Ramos (cell line): ENCODE data around the gene TP53TG5.

Experiments
- in situ Hi-C: fragments of 300-500 bp; cut with MboI; formaldehyde crosslinking; loops from one replicate; pipeline ENCODE4 v1.14.3; 2022; ENCODE audit warnings: low sequenced_read_pairs; ENCODE audit not compliant: unreplicated experiment

The TP53TG5 gene

DNA sequence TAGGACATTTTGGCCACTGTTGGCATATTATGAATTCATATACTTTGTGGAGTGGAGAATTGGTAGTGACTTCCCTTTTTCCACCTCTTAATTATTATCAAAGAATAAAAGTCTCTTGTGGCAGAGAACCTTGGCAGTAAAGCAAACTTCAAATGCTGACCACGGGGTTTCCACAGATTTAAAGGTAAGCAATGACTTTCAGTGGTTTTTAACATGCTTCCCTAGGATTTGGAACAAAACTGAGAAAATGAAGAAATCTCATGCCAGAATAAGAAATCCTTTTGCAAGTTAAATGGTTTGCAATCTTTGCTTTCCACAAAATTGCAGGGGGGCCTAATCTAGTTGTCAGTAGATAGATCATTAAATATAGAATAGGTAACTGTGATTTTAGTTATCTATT is 27.9 kb downstream of the TP53TG5 start:
- in situ Hi-C loops, result no loop called here

- in situ Hi-C loops, result no loop called here
Observed at GRCh38 chr20:45347936-45348778, 30.0 kb downstream of the TP53TG5 start, which contains the start of gene SDC4. Gene SDC4, minus strand, starts transcription at chr20:45348424. Its CDS starts 40 bp downstream, at chr20:45348384.

DNA sequence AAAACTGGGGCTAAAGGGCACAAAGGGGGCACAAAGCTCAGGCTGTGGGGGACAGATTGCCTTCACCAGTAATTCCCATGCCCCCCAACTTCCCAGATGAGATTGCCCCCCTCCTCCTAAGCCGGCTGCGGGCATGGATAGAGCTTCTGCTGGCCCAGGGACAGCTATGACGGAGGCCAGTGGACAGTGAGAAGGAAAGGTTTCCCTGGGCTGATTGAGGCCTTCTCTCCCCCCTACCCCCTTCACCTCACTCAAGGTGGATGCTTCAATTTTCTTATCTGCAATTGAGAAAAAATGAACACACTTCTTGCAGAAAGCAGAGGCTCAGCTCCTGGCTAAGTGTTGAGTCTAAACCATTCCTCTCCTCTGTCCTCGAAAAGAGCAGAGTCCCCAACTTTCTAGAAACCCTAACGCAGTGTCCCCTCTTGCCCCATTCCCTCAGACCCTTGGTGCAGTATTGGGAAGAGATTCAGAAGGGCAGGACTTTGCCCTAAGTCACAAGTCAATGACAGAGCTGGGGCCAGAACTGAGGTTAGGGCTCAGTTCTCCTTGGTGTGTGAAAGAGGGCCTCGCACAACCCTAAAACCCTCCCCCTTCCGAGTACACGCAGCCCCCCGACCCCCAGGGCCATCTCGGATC is 30.7 kb downstream of the TP53TG5 start:
- in situ Hi-C loops, result no loop called here

DNA sequence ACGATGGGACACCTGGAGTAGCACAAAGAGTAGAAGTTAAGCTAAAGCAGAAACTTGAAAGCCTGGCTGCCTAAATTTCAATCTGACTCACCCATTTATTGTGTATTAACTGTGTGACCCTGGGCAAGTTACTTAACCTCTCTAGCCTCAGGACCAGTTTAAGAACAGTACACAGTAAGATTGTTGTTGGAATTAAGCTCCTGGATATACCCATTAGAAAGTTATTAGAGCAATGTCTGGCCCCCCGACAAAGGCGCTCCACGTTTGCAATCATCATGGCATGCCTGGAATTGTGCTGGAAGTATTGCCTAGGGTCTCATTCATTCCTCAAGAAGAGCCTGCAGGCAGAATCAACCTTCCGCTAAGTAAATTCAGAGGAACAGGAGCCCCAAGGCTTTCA is 31.3 kb downstream of the TP53TG5 start:
- in situ Hi-C loops, result no loop called here

GRCh38 chr20:45346291-45346718 is 31.8 kb downstream of the TP53TG5 start:
- in situ Hi-C loops, result no loop called here

DNA sequence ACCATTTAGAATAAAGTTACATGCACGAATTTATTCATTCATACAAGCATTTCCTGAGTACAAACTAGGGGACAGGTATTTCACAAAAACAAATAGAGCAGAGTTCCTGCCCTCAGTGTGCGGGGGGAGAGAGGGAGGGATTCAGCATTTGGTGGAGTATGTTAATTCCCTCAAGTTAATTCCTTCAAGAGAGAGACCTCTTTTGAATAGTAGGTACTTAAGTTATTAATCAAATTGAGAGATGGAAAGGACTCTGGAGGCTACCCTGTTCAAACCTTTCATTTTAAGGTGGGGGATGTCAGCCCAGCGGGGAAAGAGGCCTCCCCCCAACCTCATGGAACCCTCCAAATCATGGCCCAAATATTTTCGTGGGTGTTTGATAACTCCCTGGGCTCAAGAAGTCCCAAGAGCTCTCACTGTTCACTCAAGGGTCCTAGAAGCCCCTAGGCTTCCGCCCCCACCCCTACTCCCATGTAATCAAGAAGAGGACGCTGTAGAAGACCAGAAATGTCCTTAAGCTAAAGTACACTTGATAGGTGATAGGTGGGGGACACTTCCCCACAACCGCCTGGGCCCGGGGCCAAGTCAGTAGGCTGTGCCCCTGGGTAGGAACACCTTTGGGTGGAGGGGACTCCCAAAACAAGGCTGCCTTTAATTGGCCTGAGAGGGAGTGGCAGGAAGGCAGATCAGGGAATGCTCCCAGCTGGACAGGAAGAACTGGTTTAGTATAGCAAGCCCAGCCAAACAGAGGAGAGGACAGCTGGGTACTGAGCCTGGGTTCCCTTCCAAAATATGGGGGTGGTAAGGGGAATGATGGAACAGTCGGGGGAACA is 32.8 kb downstream of the TP53TG5 start:
- in situ Hi-C loops, result no loop called here

DNA sequence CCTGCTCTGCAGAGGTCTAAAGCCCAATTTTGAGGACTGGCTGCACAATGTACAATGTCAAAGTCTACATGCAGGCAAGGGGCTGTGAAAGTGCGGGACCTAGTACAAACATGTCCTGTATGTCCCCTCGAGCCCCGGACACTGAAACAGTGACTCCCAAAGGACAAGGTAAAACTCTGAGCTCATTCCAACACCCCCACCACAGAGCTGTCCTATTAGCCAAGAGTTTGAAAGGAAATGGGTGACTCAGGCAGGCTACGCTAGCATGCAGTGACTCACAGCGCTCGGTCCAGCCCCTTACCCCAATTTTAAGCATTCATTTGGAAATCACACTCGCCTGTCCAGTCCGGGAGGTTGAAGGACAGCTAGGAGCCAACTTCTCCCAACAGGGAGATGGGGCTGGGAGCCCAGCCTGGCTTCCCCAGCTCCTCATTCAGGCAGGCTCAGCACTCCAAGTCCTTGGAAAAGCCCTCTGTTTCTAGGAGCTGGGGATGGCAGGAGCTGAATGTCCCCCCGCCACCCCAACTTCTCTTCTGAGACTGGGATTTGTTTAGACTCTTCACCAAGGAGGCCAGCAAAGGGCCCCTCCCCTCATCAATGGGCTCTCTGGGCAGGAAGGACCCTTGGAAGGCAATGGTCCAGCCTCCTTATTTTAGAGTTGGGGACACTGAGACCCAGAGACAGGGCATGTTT is 33.8 kb downstream of the TP53TG5 start:
- in situ Hi-C loops, result no loop called here

DNA sequence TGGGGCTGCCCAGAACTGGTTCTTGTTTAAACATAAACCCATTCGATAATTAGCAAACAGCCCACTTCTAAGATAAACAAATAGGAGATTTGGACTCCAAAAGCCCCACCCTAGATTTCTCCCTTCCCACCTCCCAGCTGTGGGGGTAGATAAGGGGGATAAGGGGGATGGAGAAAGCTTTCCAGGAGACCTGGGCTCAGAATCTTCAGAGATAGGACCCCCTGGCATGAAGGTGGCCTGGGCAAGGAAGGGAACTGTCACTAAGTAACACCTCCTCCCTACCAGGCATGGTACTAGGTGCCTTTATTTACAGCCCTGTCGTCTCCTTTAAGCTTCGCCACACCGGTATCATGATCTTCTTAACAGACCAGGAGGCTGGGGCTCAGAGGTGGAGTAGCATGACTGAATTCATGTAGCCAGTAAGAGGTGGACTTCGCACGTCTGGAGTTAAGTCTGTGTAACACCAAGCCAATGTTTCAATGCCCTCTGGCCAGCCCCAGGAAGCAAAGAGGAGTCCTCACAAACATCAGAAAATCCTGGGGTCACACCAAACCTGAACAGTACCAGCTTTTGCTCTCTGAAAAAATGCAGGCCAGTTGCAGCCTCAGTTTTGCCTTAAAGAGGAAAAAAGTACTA is 34.5 kb downstream of the TP53TG5 start:
- in situ Hi-C loops, result no loop called here

DNA sequence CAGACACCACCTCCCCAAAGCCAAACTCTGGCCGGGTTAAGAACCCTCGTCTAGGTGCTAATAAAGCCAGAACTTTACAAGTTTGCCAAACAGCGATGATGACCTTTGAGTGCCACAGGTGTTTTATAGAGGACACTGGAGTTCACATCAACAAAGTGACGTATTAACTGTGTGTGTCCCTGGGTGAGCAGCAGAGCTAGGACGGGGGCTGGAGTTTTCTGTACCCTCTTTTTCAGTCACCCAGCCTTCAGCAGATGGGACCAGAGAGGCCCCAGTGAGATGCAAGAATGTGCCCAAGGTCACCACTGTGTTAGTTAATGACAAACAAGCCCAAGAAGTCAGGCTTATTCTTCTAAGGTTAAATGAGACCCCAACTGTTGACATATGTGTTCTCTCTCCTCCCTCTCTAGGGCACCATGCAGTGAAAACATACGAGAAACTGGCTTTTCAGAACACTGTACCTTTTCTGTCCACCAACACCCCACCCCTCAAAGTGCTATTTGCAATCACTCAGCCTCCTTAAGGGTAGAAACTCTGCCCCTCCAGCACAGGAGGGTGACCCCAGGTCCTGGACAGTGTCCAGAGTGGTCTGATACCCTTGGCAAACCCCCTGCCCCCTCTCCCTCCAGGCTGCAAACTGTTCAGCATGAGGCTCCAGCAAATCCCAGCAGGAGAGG is 35.1 kb downstream of the TP53TG5 start:
- in situ Hi-C loops, result no loop called here

- in situ Hi-C loops, result no loop called here
Observed at GRCh38 chr20:45341939-45342854, 35.9 kb downstream of the TP53TG5 start.

GRCh38 chr20:45341579-45341938 is 36.6 kb downstream of the TP53TG5 start:
- in situ Hi-C loops, result no loop called here

- in situ Hi-C loops, result no loop called here
Observed at GRCh38 chr20:45340951-45341350, 37.2 kb downstream of the TP53TG5 start.

DNA sequence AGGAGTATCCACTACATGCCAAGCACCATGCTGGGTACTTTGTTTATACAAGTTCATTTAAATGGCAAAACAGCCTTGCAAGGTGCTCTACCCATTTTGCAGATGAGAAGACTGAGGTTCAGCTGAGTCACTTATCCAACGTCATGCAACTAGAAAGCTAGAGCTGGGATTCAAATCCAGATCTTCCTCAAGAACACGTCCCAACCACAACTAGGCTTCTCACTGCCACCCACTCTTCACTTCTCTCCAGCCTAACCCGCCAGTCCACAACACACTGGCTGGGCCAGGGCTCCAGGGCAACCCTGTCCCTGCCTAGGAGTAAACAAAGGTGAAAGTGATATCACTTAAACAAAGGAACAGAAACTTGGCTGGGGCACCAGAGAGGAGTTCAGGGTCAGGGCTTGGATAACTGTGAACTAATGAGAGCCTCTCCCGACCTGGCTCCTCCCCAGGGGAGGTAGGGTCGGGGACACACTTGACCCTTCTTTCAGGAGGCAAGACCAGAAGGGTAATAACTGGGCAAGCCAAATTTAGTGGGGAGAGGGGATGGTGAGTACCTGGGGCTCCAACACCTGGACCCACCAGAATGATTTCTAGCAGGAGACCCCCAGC is 37.8 kb downstream of the TP53TG5 start:
- in situ Hi-C loops, result no loop called here

DNA sequence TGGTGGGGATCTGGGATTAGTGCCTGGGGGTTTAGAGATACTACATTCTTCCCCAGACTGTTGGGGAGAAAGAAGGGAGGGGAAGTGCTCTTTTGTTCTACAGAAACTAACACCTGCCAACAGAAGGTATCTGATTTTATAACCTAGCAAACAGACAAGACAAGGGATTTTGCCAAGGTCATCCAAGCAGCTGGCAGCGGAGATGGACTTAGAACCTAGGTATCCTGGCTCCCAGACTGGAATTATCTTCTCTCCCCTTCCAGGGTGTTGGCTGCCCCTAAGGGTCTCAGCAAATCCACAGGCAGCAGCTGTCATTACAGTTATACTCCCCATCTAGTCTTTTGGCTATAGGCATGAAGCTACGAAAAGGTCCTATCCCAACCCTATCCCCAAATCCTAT is 38.3 kb downstream of the TP53TG5 start:
- in situ Hi-C loops, result no loop called here

- in situ Hi-C loops, result no loop called here
Observed at GRCh38 chr20:45339084-45339483, 39.0 kb downstream of the TP53TG5 start.

- in situ Hi-C loops, result no loop called here
Observed at GRCh38 chr20:45338121-45339030, 39.7 kb downstream of the TP53TG5 start.
